Nephron (organoid): ENCODE measurements around the gene WDHD1.
A peak's percentile ranks its signal among the peaks of the same experiment; 100 is the strongest.
"Not testable (repeated sequence)": the region's sequence is repeated elsewhere in the genome, so short reads cannot be mapped to it uniquely, and the experiment has no call there.

Experiments used
- H3K27ac Mint-ChIP-seq, 3 experiments: 2 replicates each; pipeline ENCODE4 v1.8.0; 2020; ENCODE audit warnings: mixed read lengths in 3 of 3, mild to moderate bottlenecking in 2 of 3, moderate library complexity in 1 of 3
- H3K27me3 Mint-ChIP-seq: 2 replicates; pipeline ENCODE4 v1.8.0; 2021; ENCODE audit warnings: low read depth, mild to moderate bottlenecking, moderate library complexity, mixed read lengths
- H3K36me3 Mint-ChIP-seq: 2 replicates; pipeline ENCODE4 v1.8.0; 2020; ENCODE audit warnings: low read depth, mixed read lengths
- H3K4me1 Mint-ChIP-seq: 2 replicates; pipeline ENCODE4 v1.8.0; 2020; ENCODE audit warnings: mixed read lengths
- H3K4me3 Mint-ChIP-seq, 3 experiments: 2 replicates each; pipeline ENCODE4 v1.8.0; 2020; ENCODE audit warnings: mild to moderate bottlenecking in 3 of 3, mixed read lengths in 3 of 3, moderate library complexity in 2 of 3
- H3K9me3 Mint-ChIP-seq: 2 replicates; pipeline ENCODE4 v1.8.0; 2020; ENCODE audit warnings: mixed read lengths
- CTCF ChIP-seq, 3 experiments: fragments of 200-600 bp; sonication (generic); IDR thresholded peaks; one replicate each; pipeline ENCODE4 v1.5.0; 2021; ENCODE audit warnings: antibody characterized with exemption in 3 of 3; ENCODE audit not compliant: unreplicated experiment in 3 of 3

WDHD1 gene

GRCh38 chr14:54974788-54975414 is 52.0 kb downstream of the WDHD1 start:
- no peaks in the 10 kb centered on the region for H3K9me3 Mint-ChIP-seq
- TF ChIP-seq CTCF (IDR thresholded peaks at IDR 0.05; ENCODE audit: unreplicated experiment in 3 of 3): no peak
- no peaks in the 10 kb centered on the region for H3K4me1 Mint-ChIP-seq
- H3K36me3 Mint-ChIP-seq: peaks cover 35% of the 10 kb centered on the region
- peak overlapping the region; percentile 82 to 92 (median 84) for H3K27ac Mint-ChIP-seq
- no peaks in the 10 kb centered on the region for H3K27me3 Mint-ChIP-seq
- H3K4me3 Mint-ChIP-seq: no peak overlapping the region

- H3K9me3 Mint-ChIP-seq: no peaks in the 10 kb centered on the region
- peaks cover 56% of the 10 kb centered on the region for H3K36me3 Mint-ChIP-seq
- no peaks in the 10 kb centered on the region for H3K4me1 Mint-ChIP-seq
- no peak overlapping the region for H3K4me3 Mint-ChIP-seq
- H3K27me3 Mint-ChIP-seq: no peaks in the 10 kb centered on the region
- H3K27ac Mint-ChIP-seq: no peak overlapping the region
- no peak for TF ChIP-seq CTCF (IDR thresholded peaks at IDR 0.05; ENCODE audit: unreplicated experiment in 3 of 3)
Observed at GRCh38 chr14:54967496-54967895, 59.4 kb downstream of the WDHD1 start.

- H3K9me3 Mint-ChIP-seq: no peaks in the 10 kb centered on the region
- no peak overlapping the region for H3K4me3 Mint-ChIP-seq
- TF ChIP-seq CTCF (IDR thresholded peaks at IDR 0.05; ENCODE audit: unreplicated experiment in 3 of 3): no peak
- no peaks in the 10 kb centered on the region for H3K4me1 Mint-ChIP-seq
- H3K36me3 Mint-ChIP-seq: peaks cover 41% of the 10 kb centered on the region
- no peaks in the 10 kb centered on the region for H3K27me3 Mint-ChIP-seq
- no peak overlapping the region for H3K27ac Mint-ChIP-seq
Observed at GRCh38 chr14:54955143-54955542, 71.8 kb downstream of the WDHD1 start.

- peaks cover 48% of the 10 kb centered on the region for H3K36me3 Mint-ChIP-seq
- not testable (repeated sequence) for H3K9me3 Mint-ChIP-seq, H3K4me1 Mint-ChIP-seq, H3K27ac Mint-ChIP-seq, H3K4me3 Mint-ChIP-seq, H3K27me3 Mint-ChIP-seq
Observed at GRCh38 chr14:54953609-54954008, 73.3 kb downstream of the WDHD1 start.

- H3K4me1 Mint-ChIP-seq, H3K27ac Mint-ChIP-seq, H3K27me3 Mint-ChIP-seq, H3K9me3 Mint-ChIP-seq, H3K4me3 Mint-ChIP-seq: not testable (repeated sequence)
- peaks cover 49% of the 10 kb centered on the region for H3K36me3 Mint-ChIP-seq
Observed at GRCh38 chr14:54952803-54953202, 74.1 kb downstream of the WDHD1 start.

- no peak for TF ChIP-seq CTCF (IDR thresholded peaks at IDR 0.05; ENCODE audit: unreplicated experiment in 3 of 3)
- Mint-ChIP-seq H3K27ac (no peak overlapping the region), H3K27me3 (no peaks in the 10 kb centered on the region), H3K4me3 (no peak overlapping the region), H3K4me1 (no peaks in the 10 kb centered on the region), H3K9me3 (peaks cover 10% of the 10 kb centered on the region), H3K36me3 (peaks cover 50% of the 10 kb centered on the region)
Observed at GRCh38 chr14:54947230-54947629, 79.7 kb downstream of the WDHD1 start.

GRCh38 chr14:54946500-54946899 is 80.4 kb downstream of the WDHD1 start:
- Mint-ChIP-seq H3K4me1 (no peaks in the 10 kb centered on the region), H3K27me3 (no peaks in the 10 kb centered on the region), H3K36me3 (peaks cover 50% of the 10 kb centered on the region), H3K4me3 (no peak overlapping the region), H3K9me3 (peaks cover 10% of the 10 kb centered on the region), H3K27ac (no peak overlapping the region)
- no peak for TF ChIP-seq CTCF (IDR thresholded peaks at IDR 0.05; ENCODE audit: unreplicated experiment in 3 of 3)
